ENCODE results near the gene ABI3.

ABI3 gene

GRCh38 chr17:49267912-49268311 is 57.4 kb downstream of the ABI3 start:
- Histone ChIP-seq H3K4me1 (ENCODE audit: control insufficient read depth, insufficient read depth, low read length) (no peaks in the 10 kb centered on the region), H3K9me3 (ENCODE audit: control insufficient read depth, low read length) (no peaks in the 10 kb centered on the region), H3K36me3 (ENCODE audit: control insufficient read depth, insufficient read depth, low read length) (no peaks in the 10 kb centered on the region), H3K4me3 (ENCODE audit: insufficient read depth, low read depth, low read length) (no peak overlapping the region), H3K27me3 (ENCODE audit: control insufficient read depth, insufficient read depth, low read length, poor library complexity, severe bottlenecking) (no peaks in the 10 kb centered on the region), H3K27ac (ENCODE audit: insufficient read depth, low read depth, low read length, poor library complexity, severe bottlenecking) (no peak overlapping the region)
- WGBS, 2 experiments, result 74 to 76% methylated on average over 3 of the region's 3 CpGs

GRCh38 chr17:49269356-49269755 is 58.8 kb downstream of the ABI3 start:
- Histone ChIP-seq H3K9me3 (ENCODE audit: control insufficient read depth, low read length) (no peaks in the 10 kb centered on the region), H3K27me3 (ENCODE audit: control insufficient read depth, insufficient read depth, low read length, poor library complexity, severe bottlenecking) (no peaks in the 10 kb centered on the region), H3K4me3 (ENCODE audit: insufficient read depth, low read depth, low read length) (no peak overlapping the region), H3K36me3 (ENCODE audit: control insufficient read depth, insufficient read depth, low read length) (no peaks in the 10 kb centered on the region), H3K27ac (ENCODE audit: insufficient read depth, low read depth, low read length, poor library complexity, severe bottlenecking) (no peak overlapping the region), H3K4me1 (ENCODE audit: control insufficient read depth, insufficient read depth, low read length) (no peaks in the 10 kb centered on the region)
- 93% methylated on average over 5 of the region's 5 CpGs for WGBS, 2 experiments
